ENCODE data around the gene DAPK1.

The DAPK1 gene

GRCh38 chr9:87597710-87598443, 100.2 kb downstream of the DAPK1 start:
- DNase-seq = no peak

DNA sequence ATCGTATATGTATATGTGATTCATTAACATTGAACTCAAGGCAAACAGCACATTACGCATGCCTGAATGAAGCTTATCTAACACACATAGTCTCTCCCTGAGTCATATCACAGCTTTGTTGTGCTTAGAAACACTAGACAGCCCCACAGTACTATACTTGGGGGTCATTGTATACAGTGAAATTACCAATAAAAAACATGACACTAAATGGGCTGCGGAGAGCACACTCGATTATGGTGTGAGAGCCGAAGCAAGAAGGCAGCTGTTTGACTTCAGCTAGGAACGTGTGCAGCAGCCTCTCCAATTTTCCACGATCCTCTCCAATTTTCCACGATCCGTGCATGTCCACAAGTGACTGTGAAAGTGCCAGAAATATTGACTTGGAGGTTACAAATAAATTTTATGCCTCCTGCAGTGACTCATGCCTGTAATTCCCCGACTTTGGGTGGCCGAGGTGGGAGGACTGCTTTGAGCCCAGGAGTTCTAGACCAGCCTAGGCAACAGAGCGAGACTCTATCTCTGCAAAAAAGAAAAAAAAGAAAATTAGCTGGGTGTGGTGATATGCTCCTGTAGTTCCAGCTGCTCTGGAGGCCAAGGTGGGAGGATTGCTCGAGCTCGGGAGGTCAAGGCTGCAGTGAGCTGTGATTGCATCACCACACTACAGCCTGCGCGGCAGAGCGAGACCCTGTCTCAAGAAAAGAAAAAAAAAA, 102.4 kb downstream of the DAPK1 start:
- no peak for DNase-seq

GRCh38 chr9:87601176-87601575, 103.5 kb downstream of the DAPK1 start:
- DNase-seq = no peak

DNA sequence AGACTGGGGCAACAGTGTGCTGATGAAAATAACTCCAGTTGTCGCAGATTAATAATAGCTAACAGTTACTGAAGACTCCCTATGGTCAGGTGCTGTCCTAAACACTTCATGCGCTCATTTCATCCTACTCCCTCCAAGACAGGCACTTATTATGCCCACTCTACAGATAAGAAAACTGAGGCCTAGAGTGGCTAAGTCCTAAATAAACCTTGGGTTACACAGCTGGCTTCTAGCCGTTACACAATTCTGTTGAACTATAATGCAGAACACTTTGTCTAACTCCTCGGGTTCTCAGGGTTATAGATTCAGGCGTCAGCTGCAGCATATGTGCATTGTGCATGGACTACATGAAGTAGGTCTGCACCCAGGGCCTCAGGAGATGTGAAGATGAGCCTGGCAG, 103.9 kb downstream of the DAPK1 start:
- DNase-seq = no peak

DNA sequence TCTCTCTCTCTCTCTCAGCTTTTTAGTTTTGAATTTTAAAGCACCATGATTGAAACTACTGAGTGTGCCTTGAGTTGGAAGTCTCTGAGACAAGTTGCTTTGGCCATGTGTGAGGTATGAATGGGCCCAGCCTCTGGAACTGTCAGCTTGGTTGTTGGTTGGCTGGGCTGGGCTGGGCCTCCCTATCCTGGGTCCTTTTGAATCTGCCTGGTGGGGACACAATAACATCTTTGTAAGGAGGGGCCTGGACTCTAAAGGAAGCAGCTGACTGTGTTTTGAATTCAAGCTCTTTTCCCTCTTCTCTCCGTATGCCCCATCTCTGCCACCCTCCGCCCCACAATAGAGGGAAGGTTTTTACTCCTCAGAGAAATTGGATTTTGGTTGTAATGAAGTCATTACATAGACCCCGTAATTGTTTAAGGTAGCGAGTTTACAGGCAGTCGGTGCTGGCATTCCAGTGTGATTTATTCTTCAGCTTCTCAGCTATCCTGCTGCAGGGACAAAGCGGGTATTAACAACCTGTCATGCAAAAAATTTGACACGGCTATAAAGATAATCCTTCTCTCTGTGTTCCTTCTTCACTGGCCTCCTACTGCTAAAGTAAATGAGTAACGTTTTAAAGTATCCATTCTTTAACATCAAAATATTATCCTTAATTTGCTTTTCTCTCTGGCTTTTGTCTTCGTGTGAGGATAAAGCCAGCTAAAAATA, 105.4 kb downstream of the DAPK1 start:
- no peak for DNase-seq

DNA sequence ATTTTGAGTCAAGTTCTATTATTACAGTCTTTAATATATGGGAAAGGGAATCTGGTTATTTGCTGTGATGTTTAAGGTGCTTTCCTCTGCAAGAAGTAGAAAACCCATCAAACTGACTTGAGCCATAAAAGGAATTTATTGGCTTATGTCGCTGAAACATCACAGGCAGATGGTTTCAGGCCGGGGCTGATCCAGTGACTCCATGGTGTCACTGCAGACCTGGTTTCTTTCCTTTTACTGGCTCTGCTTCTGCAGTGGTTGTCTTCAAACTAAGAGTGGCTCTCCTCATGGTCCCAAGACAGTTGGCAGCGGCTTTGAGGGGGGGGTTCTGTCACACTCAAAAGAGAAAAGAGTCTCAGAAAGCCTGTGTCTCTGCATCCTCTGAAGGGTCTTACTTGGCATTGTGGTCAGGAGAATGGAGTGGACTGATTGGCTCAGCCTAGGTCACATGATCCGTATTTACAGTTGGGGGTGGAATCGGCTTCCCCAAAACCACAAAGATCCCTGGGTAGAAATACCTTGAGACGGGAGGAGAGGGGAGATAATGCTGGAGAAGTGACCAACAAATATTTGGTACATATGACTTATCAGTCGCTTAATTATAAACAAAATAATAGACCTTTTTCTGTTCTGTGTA, 106.3 kb downstream of the DAPK1 start:
- DNase-seq = no peak

GRCh38 chr9:87604886-87605588, 107.4 kb downstream of the DAPK1 start:
- DNase-seq = no peak

- no peak for DNase-seq
Observed at GRCh38 chr9:87605676-87606075, 108.0 kb downstream of the DAPK1 start.

GRCh38 chr9:87606841-87607521, 109.3 kb downstream of the DAPK1 start:
- no peak for DNase-seq

DNA sequence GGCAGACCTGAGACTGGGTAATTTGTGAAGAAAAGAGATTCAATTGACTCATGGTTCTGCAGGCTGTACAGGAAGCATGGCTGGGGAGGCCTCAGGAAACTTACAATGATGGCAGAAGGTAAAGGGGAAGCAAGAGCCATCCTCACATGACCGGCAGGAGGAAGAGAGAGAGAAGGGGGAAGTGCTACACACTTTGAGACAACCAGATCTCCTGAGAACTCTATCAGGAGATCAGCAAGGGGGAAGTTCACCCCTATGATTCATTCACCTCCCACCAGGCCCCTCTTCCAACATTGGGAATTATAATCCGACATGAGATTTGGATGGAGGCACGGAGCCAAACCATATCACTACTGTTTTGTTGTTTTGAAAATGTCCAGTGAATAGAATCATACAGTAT, 110.2 kb downstream of the DAPK1 start:
- no peak for DNase-seq

GRCh38 chr9:87609002-87609401, 111.3 kb downstream of the DAPK1 start:
- no peak for DNase-seq

DNA sequence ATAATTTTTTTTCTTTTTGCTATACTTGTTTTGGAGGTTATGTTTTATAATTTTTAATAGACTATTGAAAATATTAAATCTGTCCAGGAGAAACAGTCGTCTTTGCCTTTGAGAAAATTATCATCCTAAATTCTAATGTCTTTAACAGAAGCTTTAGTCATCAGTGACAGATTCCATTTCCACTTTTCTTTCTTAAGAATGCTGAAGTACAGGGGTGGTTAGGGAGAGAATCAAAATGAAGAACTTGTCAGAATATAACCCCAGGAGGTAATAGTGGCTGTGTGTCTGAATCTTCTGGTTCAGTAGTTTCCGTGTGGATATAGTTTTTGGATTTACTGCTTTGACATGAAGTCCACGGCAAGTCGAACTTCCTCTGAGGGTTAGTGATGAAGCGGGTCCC, 111.8 kb downstream of the DAPK1 start:
- DNase-seq = no peak

- no peak for DNase-seq
Observed at GRCh38 chr9:87610200-87611155, 112.8 kb downstream of the DAPK1 start.

DNA sequence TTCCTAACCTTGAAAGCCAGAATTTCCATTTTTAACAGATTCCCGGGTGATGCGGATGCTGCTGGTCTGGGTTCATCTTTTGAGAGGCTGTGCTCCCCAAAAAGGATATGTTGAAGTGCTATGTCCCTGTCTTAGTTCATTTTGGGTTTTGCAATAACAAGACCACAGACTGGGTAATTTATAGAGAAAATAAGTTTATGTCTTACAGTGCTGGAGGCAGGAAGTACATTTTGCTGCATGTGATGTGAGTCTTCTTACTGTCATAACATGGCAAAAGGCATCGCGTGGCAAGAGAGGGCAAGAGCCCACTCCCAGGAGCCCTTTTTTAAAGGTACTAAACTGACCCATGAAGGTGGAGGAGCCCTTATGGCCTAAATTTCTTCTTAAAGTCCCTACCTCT, 114.1 kb downstream of the DAPK1 start:
- no peak for DNase-seq

DNA sequence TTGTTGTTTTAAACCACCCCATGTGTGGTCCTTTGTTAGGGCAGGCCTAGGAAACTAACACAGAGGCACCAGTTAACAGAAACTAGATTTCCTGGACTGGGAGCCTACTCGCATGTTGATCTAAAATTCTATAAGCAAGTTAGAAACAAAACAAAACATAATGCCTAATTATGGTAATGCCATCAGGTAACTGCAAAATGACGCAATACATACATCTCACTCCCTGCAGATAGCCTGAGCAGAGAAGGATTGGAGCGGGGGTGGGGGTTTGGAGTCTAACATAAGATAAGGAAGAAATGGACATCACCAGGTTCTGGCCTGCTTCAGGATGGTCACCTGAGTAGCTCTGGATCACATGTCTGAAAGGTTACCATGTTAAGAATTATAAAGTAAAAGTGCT, 114.9 kb downstream of the DAPK1 start:
- no peak for DNase-seq

- no peak for DNase-seq
Observed at GRCh38 chr9:87613265-87614111, 115.8 kb downstream of the DAPK1 start.

DNA sequence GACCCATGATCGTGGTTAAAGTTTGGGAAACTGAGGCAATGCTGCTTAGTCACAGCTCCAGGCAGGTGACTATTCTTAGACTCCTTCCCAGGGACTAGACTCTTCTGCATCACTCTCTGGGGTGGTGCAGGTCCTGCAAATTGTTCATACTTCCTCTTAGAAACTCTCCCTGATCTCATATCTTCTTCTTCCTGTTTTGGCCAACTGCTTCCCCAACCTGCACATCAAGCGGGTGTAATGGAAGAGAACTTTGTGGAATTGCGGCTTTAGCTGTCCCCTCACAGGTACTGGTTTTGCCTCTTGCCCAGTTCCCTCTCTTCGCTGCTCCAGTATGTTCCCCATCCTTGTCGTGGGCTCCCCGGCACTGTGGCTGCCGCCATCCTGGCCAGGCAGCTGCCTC, 116.7 kb downstream of the DAPK1 start:
- no peak for DNase-seq

GRCh38 chr9:87615136-87615535, 117.5 kb downstream of the DAPK1 start:
- no peak for DNase-seq

DNA sequence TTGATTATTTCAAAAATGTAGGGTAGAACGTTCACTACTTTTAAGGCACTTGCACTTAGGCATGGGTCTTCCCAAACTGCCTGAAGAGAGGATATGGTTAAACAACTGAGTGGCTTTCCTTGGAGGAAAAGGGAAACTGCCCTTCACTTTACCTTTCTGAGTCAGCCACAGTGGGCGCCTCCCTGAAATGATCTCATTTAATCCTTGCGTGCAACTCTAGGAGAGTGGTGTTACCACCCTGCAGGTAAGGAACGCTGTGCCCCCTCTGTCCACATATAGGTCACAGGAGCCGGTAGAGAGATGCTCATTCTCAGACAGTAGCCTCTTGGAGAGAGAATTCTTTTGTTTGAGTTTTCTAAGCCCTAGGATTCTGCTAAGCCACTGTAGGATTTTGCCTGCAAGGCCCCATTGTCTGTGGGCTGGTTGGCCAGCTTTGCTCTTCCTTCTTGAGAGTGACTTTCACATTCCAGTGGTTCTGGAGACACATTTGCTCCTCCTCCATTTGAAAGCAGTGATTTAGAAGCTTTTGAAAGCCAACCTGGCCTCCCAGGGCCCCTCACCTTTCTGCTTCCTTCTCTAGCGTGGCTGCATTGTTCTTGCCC, 118.0 kb downstream of the DAPK1 start:
- no peak for DNase-seq

GRCh38 chr9:87618226-87618625, 120.6 kb downstream of the DAPK1 start:
- no peak for DNase-seq

All from NCI-H2227 treated with DMSO at 0.1 percent for 48 hours (cell line).